GM13977 (cell line): ENCODE data around the gene PDZRN4.

Source experiments
- DNase-seq: peaks from one replicate; pipeline ENCODE4 v3.0.0; 2012; ENCODE audit warnings: low spot score
- in situ Hi-C: fragments of 300-500 bp; cut with MboI; formaldehyde crosslinking; loops from one replicate; pipeline ENCODE4 v1.12.0; 2022; ENCODE audit warnings: low sequenced_read_pairs, low pct_unique_long_range_greater_than_20kb, mixed read lengths, inconsistent platforms; ENCODE audit not compliant: unreplicated experiment
- TF ChIP-seq, protein P1 (sequence below): IDR thresholded peaks from 2 replicates; pipeline ENCODE4 v1.5.1; 2012; ENCODE audit warnings: mild to moderate bottlenecking, control low read depth; ENCODE audit not compliant: insufficient read depth; ENCODE audit errors: extremely low read depth, missing control alignments

PDZRN4 gene

DNA sequence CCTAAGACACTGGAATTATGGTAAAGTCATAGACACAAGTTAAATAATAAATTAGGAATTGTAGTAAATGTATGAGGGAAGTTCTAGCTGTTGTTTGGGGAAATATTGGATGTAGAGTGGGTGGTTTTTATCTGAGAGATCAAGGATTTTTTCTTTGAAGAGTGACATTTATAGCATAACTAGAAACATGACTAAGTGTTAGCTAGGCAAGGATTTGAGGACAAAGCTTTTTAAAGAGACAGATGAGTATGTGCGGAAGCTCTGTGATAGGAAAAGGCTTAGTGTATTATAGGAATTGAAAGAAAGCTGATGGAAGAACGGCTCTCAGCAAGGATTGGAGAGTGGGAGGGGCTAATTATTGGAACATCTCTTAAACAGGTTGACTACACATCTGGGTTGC is 24.5 kb downstream of the PDZRN4 start:
- in situ Hi-C loops, result no loop called here
- TF ChIP-seq, protein P1, sequence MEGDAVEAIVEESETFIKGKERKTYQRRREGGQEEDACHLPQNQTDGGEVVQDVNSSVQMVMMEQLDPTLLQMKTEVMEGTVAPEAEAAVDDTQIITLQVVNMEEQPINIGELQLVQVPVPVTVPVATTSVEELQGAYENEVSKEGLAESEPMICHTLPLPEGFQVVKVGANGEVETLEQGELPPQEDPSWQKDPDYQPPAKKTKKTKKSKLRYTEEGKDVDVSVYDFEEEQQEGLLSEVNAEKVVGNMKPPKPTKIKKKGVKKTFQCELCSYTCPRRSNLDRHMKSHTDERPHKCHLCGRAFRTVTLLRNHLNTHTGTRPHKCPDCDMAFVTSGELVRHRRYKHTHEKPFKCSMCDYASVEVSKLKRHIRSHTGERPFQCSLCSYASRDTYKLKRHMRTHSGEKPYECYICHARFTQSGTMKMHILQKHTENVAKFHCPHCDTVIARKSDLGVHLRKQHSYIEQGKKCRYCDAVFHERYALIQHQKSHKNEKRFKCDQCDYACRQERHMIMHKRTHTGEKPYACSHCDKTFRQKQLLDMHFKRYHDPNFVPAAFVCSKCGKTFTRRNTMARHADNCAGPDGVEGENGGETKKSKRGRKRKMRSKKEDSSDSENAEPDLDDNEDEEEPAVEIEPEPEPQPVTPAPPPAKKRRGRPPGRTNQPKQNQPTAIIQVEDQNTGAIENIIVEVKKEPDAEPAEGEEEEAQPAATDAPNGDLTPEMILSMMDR, result no peak
- no peak for DNase-seq

DNA sequence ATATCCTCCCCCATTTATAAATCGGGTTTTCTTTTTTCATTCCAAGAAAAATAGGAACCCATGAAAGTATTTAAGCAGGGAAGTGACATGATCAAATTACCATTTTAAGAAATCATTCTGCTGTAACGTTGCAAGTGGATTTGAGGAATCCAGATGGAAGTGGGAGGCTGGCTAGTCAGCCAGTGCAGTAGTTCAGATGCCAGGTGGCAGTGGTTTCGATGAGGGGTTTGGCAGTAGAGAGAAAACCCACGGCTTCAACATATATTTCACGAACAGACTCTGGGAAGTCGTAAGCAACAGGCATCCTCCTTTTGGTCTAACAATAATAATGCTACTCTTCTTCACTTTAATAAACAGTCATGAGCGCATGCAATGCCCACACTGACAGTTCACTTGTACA is 25.0 kb downstream of the PDZRN4 start:
- no peak for DNase-seq
- TF ChIP-seq, protein P1, result no peak
- in situ Hi-C loops, result no loop called here

DNA sequence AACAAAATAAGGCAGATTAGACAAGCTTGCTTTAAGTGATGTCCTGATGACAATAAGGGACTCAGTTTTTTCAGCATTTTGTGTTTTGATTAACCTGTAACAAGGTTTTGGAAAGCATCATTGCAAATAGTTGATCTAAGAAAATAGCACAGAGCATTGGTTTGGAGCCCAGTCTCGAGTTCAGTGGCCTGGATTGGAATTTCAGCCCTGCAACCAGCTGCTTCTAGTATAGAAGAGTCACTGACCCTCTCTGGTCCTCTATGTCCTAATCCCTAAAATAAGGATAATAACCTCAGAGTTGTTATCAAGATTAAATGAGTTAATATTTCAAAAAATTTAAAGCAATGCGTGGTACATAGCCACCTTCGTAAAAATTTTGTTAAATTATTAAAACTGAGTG is 25.5 kb downstream of the PDZRN4 start:
- TF ChIP-seq, protein P1, result no peak
- in situ Hi-C loops, result no loop called here
- no peak for DNase-seq

DNA sequence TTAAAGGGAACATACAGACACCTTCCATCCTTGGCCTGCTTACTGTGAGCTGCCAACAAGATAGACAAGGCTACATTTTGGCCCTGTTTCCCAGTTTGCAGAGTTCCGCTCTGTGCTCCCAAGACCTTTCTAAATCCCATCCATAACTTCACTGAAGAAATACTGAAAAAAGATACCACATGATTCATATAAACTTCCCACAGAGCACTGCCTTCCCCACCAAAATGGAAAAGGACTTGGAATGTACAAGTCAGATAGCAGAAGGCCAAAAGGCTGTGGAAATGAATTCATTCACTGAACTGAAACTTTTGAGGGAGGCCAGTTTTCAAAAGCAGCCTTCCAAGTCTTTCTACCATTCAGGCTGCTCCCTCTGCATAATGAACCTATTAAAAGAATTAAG is 29.6 kb downstream of the PDZRN4 start:
- in situ Hi-C loops, result no loop called here
- DNase-seq, result no peak
- TF ChIP-seq, protein P1, result no peak

DNA sequence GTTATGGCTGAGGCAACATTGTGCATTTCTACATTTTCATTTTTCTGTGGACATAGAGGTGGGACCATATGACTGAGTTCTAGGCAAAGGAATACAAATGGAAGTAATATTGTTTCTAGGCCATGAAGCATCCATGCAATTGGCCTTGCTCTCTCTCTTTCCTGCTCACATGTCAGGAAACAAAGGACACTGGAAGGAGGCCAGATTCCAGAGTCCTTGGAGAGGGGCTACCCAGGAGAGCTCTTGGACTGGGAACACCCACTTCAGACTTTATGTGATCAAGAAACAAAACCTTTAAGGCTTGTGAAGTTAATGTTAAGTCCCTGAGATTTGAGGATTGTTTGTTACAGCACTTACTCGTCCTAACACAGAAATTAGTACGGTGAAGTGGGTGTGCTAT is 32.8 kb downstream of the PDZRN4 start:
- in situ Hi-C loops, result no loop called here
- TF ChIP-seq, protein P1, result no peak
- DNase-seq, result no peak

DNA sequence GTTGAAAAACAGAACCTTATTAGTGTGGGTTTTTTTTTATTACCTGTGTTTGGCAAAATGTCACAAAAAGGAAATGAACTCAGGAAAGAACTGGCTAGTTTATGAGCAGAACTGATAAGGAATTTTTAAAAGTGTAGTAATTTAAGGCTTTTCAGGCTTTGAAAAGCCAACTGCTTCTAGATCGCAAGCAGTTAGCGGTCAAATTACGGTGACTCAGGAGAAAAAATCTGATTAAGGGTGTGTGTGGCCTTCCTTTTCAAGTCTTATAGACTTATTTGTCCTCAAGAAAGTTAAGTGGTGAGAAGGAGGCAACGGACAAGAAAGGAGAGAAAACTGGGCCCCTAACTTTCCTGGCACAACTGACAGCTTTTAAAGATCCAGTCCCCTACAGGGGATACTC is 33.4 kb downstream of the PDZRN4 start:
- TF ChIP-seq, protein P1, result no peak
- no peak for DNase-seq
- in situ Hi-C loops, result no loop called here

DNA sequence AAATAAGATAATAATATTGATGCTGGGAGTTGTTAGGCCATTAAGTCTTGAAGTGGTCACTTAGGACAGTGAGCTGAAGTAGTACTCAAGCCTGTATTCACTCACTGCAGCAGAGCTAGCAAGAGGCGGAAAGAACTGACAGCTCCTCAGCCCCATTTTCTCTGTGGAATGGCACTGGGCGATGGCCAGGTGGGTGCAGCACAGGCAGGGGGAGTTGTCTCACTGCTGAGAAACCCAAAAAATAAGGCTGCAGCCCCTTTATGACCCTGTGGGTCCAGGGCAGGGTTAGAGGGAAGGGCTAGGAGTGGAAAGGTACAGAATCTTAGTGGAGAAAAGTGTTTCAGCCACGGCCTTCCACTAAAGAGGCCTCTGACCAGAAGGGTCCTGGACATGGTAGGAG is 35.5 kb downstream of the PDZRN4 start:
- no peak for DNase-seq
- in situ Hi-C loops, result no loop called here
- TF ChIP-seq, protein P1, result no peak
